Body of pancreas (tissue), 4 donors: ENCODE results near the gene SORL1.

Source experiments
- CTCF ChIP-seq, 7 experiments: fragments of 450-650 bp in 4 of 7; fragments of 200-600 bp in 3 of 7; sonication (generic) in 3 of 7; IDR thresholded peaks; one replicate each; pipeline ENCODE4 v1.5.1; 2016 to 2019; ENCODE audit warnings: antibody characterized with exemption in 7 of 7
- POLR2A ChIP-seq, 3 donors: fragments of 450-650 bp; IDR thresholded peaks; one replicate each; pipeline ENCODE4 v1.6.1; 2016; ENCODE audit warnings: antibody characterized with exemption in 3 of 3, mild to moderate bottlenecking in 2 of 3

GRCh38 chr11:121671283-121672168 lies 219.4 kb downstream of the SORL1 start:
- TF ChIP-seq CTCF (IDR thresholded peaks at IDR 0.05) (no peak), POLR2A (IDR thresholded peaks at IDR 0.05) (no peak)
